ENCODE results near the gene RAC3. TPM values are rescaled to one million over a fixed set of nuclear protein-coding genes. Genes with fewer than 3 reads are reported as not detected.

RAC3 gene
- total and polyA plus RNA-seq, 9 of the 15 experiments (the other 6 are each of a cell fraction or from before 2014, with no cell fraction given) = 0.23 to 292 (median 118) TPM

- in situ Hi-C loops (cut with MboI) = no loop called here
- intact Hi-C loops (cut with micrococcal nuclease) = no loop called here
- no peak for DNase-seq (ENCODE audit: extremely low read depth in 1 of 4, low spot score in 3 of 4)
- no peaks in the 10 kb centered on the region for H3K9me1 ChIP-seq (ENCODE audit: control insufficient read depth, insufficient read depth, low read length)
- H3K9ac ChIP-seq (ENCODE audit: insufficient read depth in 1 of 2, low read depth in 2 of 2, low read length in 2 of 2) = peak overlapping the region in 1 of 2 experiments; percentile 79; a peak in 2 of 4 replicates
- BruUV-seq (replicated peaks) = TSS peak; percentile 41
- peak; percentile 18 for ATAC-seq
- no peak for FAIRE-seq
- peaks cover 90% of the 10 kb centered on the region; the same call in 2 of the 3 replicates for H3K36me3 ChIP-seq (ENCODE audit: control insufficient read depth, insufficient read depth, low read length)
- no peak overlapping the region for H2AFZ ChIP-seq (ENCODE audit: low read depth, low read length)
- H3K27me3 ChIP-seq (ENCODE audit: control insufficient read depth in 2 of 2, insufficient read depth in 2 of 2, low read length in 2 of 2) = no peaks in the 10 kb centered on the region
- H3K4me3 ChIP-seq = no peak overlapping the region
- peaks cover 11% of the 10 kb centered on the region for H4K20me1 ChIP-seq (replicated peaks; ENCODE audit: control insufficient read depth, insufficient read depth, low read length)
- peaks cover 15% of the 10 kb centered on the region for H3K79me2 ChIP-seq (ENCODE audit: control insufficient read depth, insufficient read depth, low read length)
- H3K4me2 ChIP-seq (ENCODE audit: insufficient read depth, low read length) = no peak overlapping the region
- 81% methylated on average over 21 of the region's 29 CpGs for WGBS (ENCODE audit: insufficient coverage, low coverage, missing lambda C conversion rate)
- CTCF ChIA-PET (ENCODE audit: low intra/inter-chr PET ratio) = no interaction called here
- H3K4me1 ChIP-seq (replicated peaks in 1 of 2; ENCODE audit: control insufficient read depth in 2 of 2, insufficient read depth in 2 of 2, low read length in 2 of 2) = peaks cover 0 to 90% of the 10 kb centered on the region in 2 experiments; a peak in 3 of 5 replicates
- no peaks in the 10 kb centered on the region for H3K9me3 ChIP-seq (replicated peaks; ENCODE audit: control insufficient read depth, insufficient read depth, low read depth, low read length)
- no peak overlapping the region for H3K27ac ChIP-seq (ENCODE audit: extremely low read depth, low read depth, low read length)
- POLR2A ChIA-PET = interaction anchor here (0.6 to 0.9 kb wide), 4 partner anchors 10 to 28 kb away, joined by 3 to 4 read pairs (median 4); no protein-coding TSS in a partner anchor
- TF ChIP-seq POLR2AphosphoS2 (IDR thresholded peaks at IDR 0.05; ENCODE audit: low read length) (peak; percentile 49; the same call in 1 of the 2 replicates), SFPQ (IDR thresholded peaks at IDR 0.05; ENCODE audit: low read depth, low read length) (no peak), CUX1 (CRISPR knock-in tag; IDR thresholded peaks at IDR 0.05) (no peak), POLR2G (IDR thresholded peaks at IDR 0.05; ENCODE audit: low read depth, low read length) (peak; percentile 73), RBFOX2 (IDR thresholded peaks at IDR 0.05; ENCODE audit: low read depth, low read length) (peak; percentile 59), RFX7 (CRISPR knock-in tag; IDR thresholded peaks at IDR 0.05) (no peak), ELF1 (tag; IDR thresholded peaks at IDR 0.05) (no peak), PHF20 (IDR thresholded peaks at IDR 0.05; ENCODE audit: partially characterized antibody) (no peak), HNRNPL (IDR thresholded peaks at IDR 0.05; ENCODE audit: low read depth, low read length) (0 out of 2 replicates have a peak, but pooled peaks have one; percentile 13), NFIX (CRISPR knock-in tag; IDR thresholded peaks at IDR 0.05; ENCODE audit: low read depth) (no peak), ZNF395 (CRISPR knock-in tag; IDR thresholded peaks at IDR 0.05) (no peak), ZNF175 (CRISPR knock-in tag; IDR thresholded peaks at IDR 0.05; ENCODE audit: low read depth) (no peak)
Measured at GRCh38 chr17:82056729-82057621, 25.5 kb downstream of the RAC3 start.

Data from K562 (cell line).